Colonic mucosa (tissue), 4 donors: ENCODE results near the gene PDHB. TPM values are rescaled to one million over a fixed set of nuclear protein-coding genes. Genes with fewer than 3 reads are reported as not detected.

Source experiments
- DNase-seq: peaks from one replicate; pipeline ENCODE4 v3.0.0-alpha.2; 2020
- H3K27ac ChIP-seq: fragments of 200-600 bp; one replicate; pipeline ENCODE4 v1.8.0; 2021
- H3K27me3 ChIP-seq: fragments of 200-600 bp; one replicate; pipeline ENCODE4 v1.8.0; 2021
- H3K36me3 ChIP-seq: fragments of 200-600 bp; one replicate; pipeline ENCODE4 v1.8.0; 2021
- H3K4me1 ChIP-seq: fragments of 200-600 bp; one replicate; pipeline ENCODE4 v1.8.0; 2021; ENCODE audit warnings: mild to moderate bottlenecking
- H3K4me3 ChIP-seq: fragments of 200-600 bp; one replicate; pipeline ENCODE4 v1.8.0; 2021
- H3K9ac ChIP-seq, 2 donors: one replicate each; pipeline ENCODE4 v1.7.0; 2013; ENCODE audit warnings: control low read depth in 2 of 2, low read depth in 2 of 2, low read length in 2 of 2
- H3K9me3 ChIP-seq: fragments of 200-600 bp; one replicate; pipeline ENCODE4 v1.8.0; 2021
- intact Hi-C: fragments of 100-400 bp; cut with DNase I; formaldehyde crosslinking; loops from one replicate; pipeline ENCODE4 v1.14.1; 2022
- total RNA-seq, 2 donors: library from RNA; stranded (reverse); fragmentation: NEBNext Ultra II Directional in 1 of 2; extraction: Animal tissue kit (Norgen Biotek cat#: 25700) in 1 of 2; gene quantifications; one replicate each; pipeline ENCODE4 v1.2.1, GENCODE V29; 2021
- TF ChIP-seq, protein P1 (sequence below): fragments of 200-600 bp; IDR thresholded peaks from one replicate; pipeline ENCODE4 v1.8.0; 2022; ENCODE audit warnings: antibody characterized with exemption, mild to moderate bottlenecking
- donor health status: healthy.
- donor health status: DM: no; HTN: no; CAD: no.
- donor health status: DM: no; HTN: no; CAD: no.

PDHB gene
- total RNA-seq, 2 donors from 2014 or later, result 66.9 to 87.4 TPM

GRCh38 chr3:58379351-58380073 lies 54.1 kb downstream of the PDHB start:
- Histone ChIP-seq H3K4me1 (no peaks in the 10 kb centered on the region), H3K27me3 (no peaks in the 10 kb centered on the region), H3K4me3 (no peak overlapping the region), H3K9me3 (no peaks in the 10 kb centered on the region), H3K9ac (no peak overlapping the region), H3K36me3 (no peaks in the 10 kb centered on the region), H3K27ac (no peak overlapping the region)
- DNase-seq, result no peak
- TF ChIP-seq, protein P1, sequence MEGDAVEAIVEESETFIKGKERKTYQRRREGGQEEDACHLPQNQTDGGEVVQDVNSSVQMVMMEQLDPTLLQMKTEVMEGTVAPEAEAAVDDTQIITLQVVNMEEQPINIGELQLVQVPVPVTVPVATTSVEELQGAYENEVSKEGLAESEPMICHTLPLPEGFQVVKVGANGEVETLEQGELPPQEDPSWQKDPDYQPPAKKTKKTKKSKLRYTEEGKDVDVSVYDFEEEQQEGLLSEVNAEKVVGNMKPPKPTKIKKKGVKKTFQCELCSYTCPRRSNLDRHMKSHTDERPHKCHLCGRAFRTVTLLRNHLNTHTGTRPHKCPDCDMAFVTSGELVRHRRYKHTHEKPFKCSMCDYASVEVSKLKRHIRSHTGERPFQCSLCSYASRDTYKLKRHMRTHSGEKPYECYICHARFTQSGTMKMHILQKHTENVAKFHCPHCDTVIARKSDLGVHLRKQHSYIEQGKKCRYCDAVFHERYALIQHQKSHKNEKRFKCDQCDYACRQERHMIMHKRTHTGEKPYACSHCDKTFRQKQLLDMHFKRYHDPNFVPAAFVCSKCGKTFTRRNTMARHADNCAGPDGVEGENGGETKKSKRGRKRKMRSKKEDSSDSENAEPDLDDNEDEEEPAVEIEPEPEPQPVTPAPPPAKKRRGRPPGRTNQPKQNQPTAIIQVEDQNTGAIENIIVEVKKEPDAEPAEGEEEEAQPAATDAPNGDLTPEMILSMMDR, result no peak
- intact Hi-C loops, result no loop called here

DNA sequence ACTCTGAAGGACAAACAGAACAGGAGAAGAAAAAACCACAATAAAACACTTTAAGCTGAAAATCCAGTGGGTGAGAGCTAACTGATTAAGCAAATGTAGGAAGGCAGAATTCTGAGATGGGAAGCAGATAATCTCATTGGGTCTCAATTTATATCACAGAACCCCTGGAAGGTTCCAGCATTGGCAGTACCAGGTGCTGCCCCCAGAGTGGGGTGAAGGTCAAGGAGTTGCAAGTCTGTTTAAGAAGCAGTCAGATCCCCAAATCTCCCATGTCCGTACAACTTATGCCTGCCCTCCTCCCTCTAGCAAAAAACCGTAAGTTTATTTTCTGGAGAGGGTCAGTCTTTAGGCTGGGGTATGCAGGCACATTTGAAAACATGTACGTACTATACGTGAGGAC lies 55.9 kb downstream of the PDHB start:
- Histone ChIP-seq H3K4me1 (no peaks in the 10 kb centered on the region), H3K9ac (no peak overlapping the region), H3K27ac (no peak overlapping the region), H3K4me3 (no peak overlapping the region), H3K9me3 (no peaks in the 10 kb centered on the region), H3K36me3 (no peaks in the 10 kb centered on the region), H3K27me3 (no peaks in the 10 kb centered on the region)
- intact Hi-C loops, result no loop called here
- DNase-seq, result no peak
- TF ChIP-seq, protein P1, result no peak

Other genes starting within 250 kb of the PDHB start
- gene DNASE1L3, start 222.9 kb downstream of the PDHB start, total RNA-seq, result 1 to 10 TPM; 2.2 to 6.2 TPM
- gene ABHD6, start 196.0 kb downstream of the PDHB start, total RNA-seq, result 10 to 100 TPM; 16.5 to 24.5 TPM
- gene RPP14, start 127.6 kb downstream of the PDHB start, total RNA-seq, result 10 to 100 TPM; 17.8 to 19.5 TPM
- gene HTD2, start 127.3 kb downstream of the PDHB start, total RNA-seq, result 10 to 100 TPM in 1 of 2 donors, 1 to 10 TPM in 1; 9.6 to 13.6 TPM
- gene PXK, start 100.9 kb downstream of the PDHB start, total RNA-seq, result 10 to 100 TPM in 1 of 2 donors, 1 to 10 TPM in 1; 9.3 to 11.4 TPM
- 10 to 100 TPM in 1 of 2 donors, 1 to 10 TPM in 1; 8.1 to 10.2 TPM for gene KCTD6, start 58.3 kb upstream of the PDHB start, total RNA-seq
- 10 to 100 TPM; 14.6 to 22.4 TPM for gene ACOX2, start 103.4 kb upstream of the PDHB start, total RNA-seq
- gene FAM107A, start 143.6 kb upstream of the PDHB start, total RNA-seq, result 1 to 10 TPM; 2.2 to 5.1 TPM
- gene FAM3D, start 232.9 kb upstream of the PDHB start, total RNA-seq, result 100 to 1,000 TPM; 646 to 707 TPM